ENCODE data around the gene NOS3. TPM values are rescaled to one million over a fixed set of nuclear protein-coding genes. Genes with fewer than 3 reads are reported as not detected.

NOS3 gene
- total and polyA plus RNA-seq, 2 of the 13 experiments (the other 11 are each of a cell fraction or from before 2014, with no cell fraction given), result 3.7 to 7.5 TPM

- Histone ChIP-seq H3K4me3 (replicated peaks in 1 of 3; ENCODE audit: insufficient read depth in 1 of 3, low read depth in 2 of 3, low read length in 3 of 3) (no peak overlapping the region), H3K4me2 (ENCODE audit: low read depth, low read length) (no peak overlapping the region), H3K9me3 (ENCODE audit: low read length) (no peaks in the 10 kb centered on the region), H3K79me2 (ENCODE audit: insufficient read depth, low read length) (no peaks in the 10 kb centered on the region), H4K20me1 (ENCODE audit: insufficient read depth, low read length) (0 out of 2 replicates have a peak, but pooled peaks cover 5% of the 10 kb centered on the region), H3K9ac (ENCODE audit: insufficient read depth, low read depth, low read length) (no peak overlapping the region), H2AFZ (ENCODE audit: low read length) (no peak overlapping the region), H3K27ac (ENCODE audit: extremely low read length, insufficient read depth, low read length) (no peak overlapping the region), H3K4me1 (ENCODE audit: insufficient read depth, low read length) (no peaks in the 10 kb centered on the region), H3K36me3 (replicated peaks in 1 of 2; ENCODE audit: control insufficient read depth in 1 of 2, insufficient read depth in 2 of 2, low read length in 2 of 2) (no peaks in the 10 kb centered on the region), H3K27me3 (ENCODE audit: control insufficient read depth in 1 of 2, insufficient read depth in 2 of 2, low read length in 2 of 2) (peaks cover 4 to 42% of the 10 kb centered on the region in 2 experiments; a peak in 4 of 5 replicates)
- no TSS peak for BruUV-seq (replicated peaks)
- ChIA-PET CTCF (ENCODE audit: low intra/inter-chr PET ratio, low total read pairs) (interaction anchor here (1.6 to 1.9 kb wide), 3 partner anchors 23 to 90 kb away, joined by 4 to 13 read pairs (median 7); no protein-coding TSS in a partner anchor), POLR2A (no interaction called here)
- intact Hi-C loops (cut with micrococcal nuclease; ENCODE audit: unreplicated experiment) (loop anchor here (1.0 kb wide), 1 partner anchor 90 kb away; no protein-coding TSS in a partner anchor), in situ Hi-C loops (cut with HindIII; ENCODE audit: extremely low pct_ligation_motif_present, low pct_unique_long_range_greater_than_20kb) (loop anchor here (5.0 kb wide), 1 partner anchor 91 kb away; no protein-coding TSS in a partner anchor)
- ATAC-seq (peak; percentile 56), DNase-seq (ENCODE audit: low spot score) (no peak), FAIRE-seq (no peak)
- WGBS (ENCODE audit: low lambda C conversion rate), result 28% methylated on average over 15 of the region's 31 CpGs
- TF ChIP-seq STAG1 (CRISPR knock-in tag; IDR thresholded peaks at IDR 0.05) (peak; percentile 82), CEBPG (CRISPR knock-in tag; IDR thresholded peaks at IDR 0.05) (no peak), SMC3 (IDR thresholded peaks at IDR 0.05; ENCODE audit: low read length) (0 out of 2 replicates have a peak, but pooled peaks have one; percentile 16), ZNF83 (CRISPR knock-in tag; IDR thresholded peaks at IDR 0.05; ENCODE audit: borderline replicate concordance) (no peak), MYC (CRISPR knock-in tag; IDR thresholded peaks at IDR 0.05; ENCODE audit: borderline replicate concordance) (peak; percentile 26; the same call in 1 of the 2 replicates), ZNF788 (CRISPR knock-in tag; IDR thresholded peaks at IDR 0.05; ENCODE audit: borderline replicate concordance) (no peak), ZFY (CRISPR knock-in tag; IDR thresholded peaks at IDR 0.05) (0 out of 2 replicates have a peak, but pooled peaks have one; percentile 17), RAD21 (CRISPR knock-in tag; IDR thresholded peaks at IDR 0.05) (peak; percentile 76)
- TF ChIP-seq, protein P1, sequence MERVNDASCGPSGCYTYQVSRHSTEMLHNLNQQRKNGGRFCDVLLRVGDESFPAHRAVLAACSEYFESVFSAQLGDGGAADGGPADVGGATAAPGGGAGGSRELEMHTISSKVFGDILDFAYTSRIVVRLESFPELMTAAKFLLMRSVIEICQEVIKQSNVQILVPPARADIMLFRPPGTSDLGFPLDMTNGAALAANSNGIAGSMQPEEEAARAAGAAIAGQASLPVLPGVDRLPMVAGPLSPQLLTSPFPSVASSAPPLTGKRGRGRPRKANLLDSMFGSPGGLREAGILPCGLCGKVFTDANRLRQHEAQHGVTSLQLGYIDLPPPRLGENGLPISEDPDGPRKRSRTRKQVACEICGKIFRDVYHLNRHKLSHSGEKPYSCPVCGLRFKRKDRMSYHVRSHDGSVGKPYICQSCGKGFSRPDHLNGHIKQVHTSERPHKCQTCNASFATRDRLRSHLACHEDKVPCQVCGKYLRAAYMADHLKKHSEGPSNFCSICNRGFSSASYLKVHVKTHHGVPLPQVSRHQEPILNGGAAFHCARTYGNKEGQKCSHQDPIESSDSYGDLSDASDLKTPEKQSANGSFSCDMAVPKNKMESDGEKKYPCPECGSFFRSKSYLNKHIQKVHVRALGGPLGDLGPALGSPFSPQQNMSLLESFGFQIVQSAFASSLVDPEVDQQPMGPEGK (CRISPR knock-in tag; IDR thresholded peaks at IDR 0.05), result peak; percentile 54; the same call in 1 of the 2 replicates
- TF ChIP-seq, protein P2, sequence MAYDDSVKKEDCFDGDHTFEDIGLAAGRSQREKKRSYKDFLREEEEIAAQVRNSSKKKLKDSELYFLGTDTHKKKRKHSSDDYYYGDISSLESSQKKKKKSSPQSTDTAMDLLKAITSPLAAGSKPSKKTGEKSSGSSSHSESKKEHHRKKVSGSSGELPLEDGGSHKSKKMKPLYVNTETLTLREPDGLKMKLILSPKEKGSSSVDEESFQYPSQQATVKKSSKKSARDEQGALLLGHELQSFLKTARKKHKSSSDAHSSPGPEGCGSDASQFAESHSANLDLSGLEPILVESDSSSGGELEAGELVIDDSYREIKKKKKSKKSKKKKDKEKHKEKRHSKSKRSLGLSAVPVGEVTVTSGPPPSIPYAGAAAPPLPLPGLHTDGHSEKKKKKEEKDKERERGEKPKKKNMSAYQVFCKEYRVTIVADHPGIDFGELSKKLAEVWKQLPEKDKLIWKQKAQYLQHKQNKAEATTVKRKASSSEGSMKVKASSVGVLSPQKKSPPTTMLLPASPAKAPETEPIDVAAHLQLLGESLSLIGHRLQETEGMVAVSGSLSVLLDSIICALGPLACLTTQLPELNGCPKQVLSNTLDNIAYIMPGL (CRISPR knock-in tag; IDR thresholded peaks at IDR 0.05; ENCODE audit: borderline replicate concordance in 1 of 2, low read depth in 1 of 2), result 0 out of 4 replicates have a peak, but pooled peaks of 1 of the 2 experiments have one; percentile 22
- TF ChIP-seq, protein P3, sequence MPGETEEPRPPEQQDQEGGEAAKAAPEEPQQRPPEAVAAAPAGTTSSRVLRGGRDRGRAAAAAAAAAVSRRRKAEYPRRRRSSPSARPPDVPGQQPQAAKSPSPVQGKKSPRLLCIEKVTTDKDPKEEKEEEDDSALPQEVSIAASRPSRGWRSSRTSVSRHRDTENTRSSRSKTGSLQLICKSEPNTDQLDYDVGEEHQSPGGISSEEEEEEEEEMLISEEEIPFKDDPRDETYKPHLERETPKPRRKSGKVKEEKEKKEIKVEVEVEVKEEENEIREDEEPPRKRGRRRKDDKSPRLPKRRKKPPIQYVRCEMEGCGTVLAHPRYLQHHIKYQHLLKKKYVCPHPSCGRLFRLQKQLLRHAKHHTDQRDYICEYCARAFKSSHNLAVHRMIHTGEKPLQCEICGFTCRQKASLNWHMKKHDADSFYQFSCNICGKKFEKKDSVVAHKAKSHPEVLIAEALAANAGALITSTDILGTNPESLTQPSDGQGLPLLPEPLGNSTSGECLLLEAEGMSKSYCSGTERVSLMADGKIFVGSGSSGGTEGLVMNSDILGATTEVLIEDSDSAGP (CRISPR knock-in tag; IDR thresholded peaks at IDR 0.05; ENCODE audit: borderline replicate concordance), result 0 out of 2 replicates have a peak, but pooled peaks have one; percentile 32
- TF ChIP-seq, protein P4, sequence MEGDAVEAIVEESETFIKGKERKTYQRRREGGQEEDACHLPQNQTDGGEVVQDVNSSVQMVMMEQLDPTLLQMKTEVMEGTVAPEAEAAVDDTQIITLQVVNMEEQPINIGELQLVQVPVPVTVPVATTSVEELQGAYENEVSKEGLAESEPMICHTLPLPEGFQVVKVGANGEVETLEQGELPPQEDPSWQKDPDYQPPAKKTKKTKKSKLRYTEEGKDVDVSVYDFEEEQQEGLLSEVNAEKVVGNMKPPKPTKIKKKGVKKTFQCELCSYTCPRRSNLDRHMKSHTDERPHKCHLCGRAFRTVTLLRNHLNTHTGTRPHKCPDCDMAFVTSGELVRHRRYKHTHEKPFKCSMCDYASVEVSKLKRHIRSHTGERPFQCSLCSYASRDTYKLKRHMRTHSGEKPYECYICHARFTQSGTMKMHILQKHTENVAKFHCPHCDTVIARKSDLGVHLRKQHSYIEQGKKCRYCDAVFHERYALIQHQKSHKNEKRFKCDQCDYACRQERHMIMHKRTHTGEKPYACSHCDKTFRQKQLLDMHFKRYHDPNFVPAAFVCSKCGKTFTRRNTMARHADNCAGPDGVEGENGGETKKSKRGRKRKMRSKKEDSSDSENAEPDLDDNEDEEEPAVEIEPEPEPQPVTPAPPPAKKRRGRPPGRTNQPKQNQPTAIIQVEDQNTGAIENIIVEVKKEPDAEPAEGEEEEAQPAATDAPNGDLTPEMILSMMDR (CRISPR knock-in tag; IDR thresholded peaks at IDR 0.05), result peak; percentile 73
Observed at GRCh38 chr7:150988230-150989226, 2.3 kb upstream of the NOS3 start.
